Astrocyte (in vitro differentiated cells and primary cell): ENCODE data around the gene PEAK1. TPM values are rescaled to one million over a fixed set of nuclear protein-coding genes. Genes with fewer than 3 reads are reported as not detected.

Experiments used
- DNase-seq: peaks from one replicate; pipeline ENCODE4 v3.0.0-alpha.2; 2010; ENCODE audit warnings: low read depth
- FAIRE-seq: peaks from 2 replicates; lab custom pipeline; 2011; peaks lifted over from hg19 to GRCh38; lab: Jason Lieb, UNC
- H2AFZ ChIP-seq: 2 replicates; pipeline ENCODE4 v1.6.0; 2012; ENCODE audit warnings: low read depth, low read length, inconsistent platforms
- H3K27ac ChIP-seq: 2 replicates; pipeline ENCODE4 v1.5.1; 2011; ENCODE audit warnings: low read depth, low read length, inconsistent platforms
- H3K27me3 ChIP-seq: 2 replicates; pipeline ENCODE4 v1.6.0; 2011; ENCODE audit warnings: low read length, inconsistent platforms; ENCODE audit not compliant: insufficient read depth
- H3K36me3 ChIP-seq: 2 replicates; pipeline ENCODE4 v1.5.1; 2011; ENCODE audit warnings: low read length, inconsistent platforms; ENCODE audit not compliant: insufficient read depth
- H3K4me1 ChIP-seq: 2 replicates; pipeline ENCODE4 v1.5.1; 2011; ENCODE audit warnings: low read length, inconsistent platforms; ENCODE audit not compliant: insufficient read depth
- H3K4me2 ChIP-seq: 2 replicates; pipeline ENCODE4 v1.6.0; 2012; ENCODE audit warnings: low read length, inconsistent platforms
- H3K4me3 ChIP-seq: 2 replicates; pipeline ENCODE4 v1.5.1; 2011; ENCODE audit warnings: low read depth, mild to moderate bottlenecking, low read length, inconsistent platforms; ENCODE audit not compliant: insufficient read depth
- H3K79me2 ChIP-seq: 2 replicates; pipeline ENCODE4 v1.6.0; 2012; ENCODE audit warnings: mild to moderate bottlenecking, low read length, inconsistent platforms; ENCODE audit not compliant: insufficient read depth
- H3K9ac ChIP-seq: 2 replicates; pipeline ENCODE4 v1.6.0; 2012; ENCODE audit warnings: mild to moderate bottlenecking, low read length, inconsistent platforms
- H3K9me3 ChIP-seq: 2 replicates; pipeline ENCODE4 v1.5.1; 2012; ENCODE audit warnings: low read depth, mild to moderate bottlenecking, low read length, inconsistent platforms; ENCODE audit not compliant: insufficient read depth
- H4K20me1 ChIP-seq: 2 replicates; pipeline ENCODE4 v1.6.0; 2012; ENCODE audit warnings: low read length, inconsistent platforms; ENCODE audit not compliant: insufficient read depth
- H3K27ac Mint-ChIP-seq: one replicate; pipeline ENCODE4 v1.8.0; 2021; ENCODE audit warnings: mild to moderate bottlenecking, mixed read lengths; ENCODE audit not compliant: unreplicated experiment
- H3K27me3 Mint-ChIP-seq: one replicate; pipeline ENCODE4 v1.8.0; 2021; ENCODE audit warnings: low read depth, mixed read lengths; ENCODE audit not compliant: unreplicated experiment
- H3K36me3 Mint-ChIP-seq: one replicate; pipeline ENCODE4 v1.8.0; 2021; ENCODE audit warnings: low read depth, mixed read lengths; ENCODE audit not compliant: unreplicated experiment
- H3K4me1 Mint-ChIP-seq: one replicate; pipeline ENCODE4 v1.8.0; 2021; ENCODE audit warnings: low read depth, mixed read lengths; ENCODE audit not compliant: unreplicated experiment
- H3K4me3 Mint-ChIP-seq: one replicate; pipeline ENCODE4 v1.8.0; 2021; ENCODE audit warnings: mild to moderate bottlenecking, moderate library complexity, mixed read lengths; ENCODE audit not compliant: unreplicated experiment
- H3K9me3 Mint-ChIP-seq: one replicate; pipeline ENCODE4 v1.8.0; 2021; ENCODE audit warnings: mild to moderate bottlenecking, mixed read lengths; ENCODE audit not compliant: unreplicated experiment
- EZH2 ChIP-seq: IDR thresholded peaks from 2 replicates; pipeline ENCODE4 v1.6.1; 2012; ENCODE audit warnings: mild to moderate bottlenecking, low read length, inconsistent platforms; ENCODE audit not compliant: insufficient read depth
- total RNA-seq: library from RNA; stranded (reverse); gene quantifications from 2 replicates; pipeline ENCODE4 v1.2.1, GENCODE V29; 2021
- TF ChIP-seq, protein P1 (sequence below): IDR thresholded peaks from 2 replicates; pipeline ENCODE4 v1.5.1; 2011; ENCODE audit warnings: low read depth, mild to moderate bottlenecking, inconsistent platforms, low read length, moderate library complexity; ENCODE audit not compliant: insufficient read depth

The PEAK1 gene
- total RNA-seq, 1 donor from 2014 or later, result 62.3 TPM

DNA sequence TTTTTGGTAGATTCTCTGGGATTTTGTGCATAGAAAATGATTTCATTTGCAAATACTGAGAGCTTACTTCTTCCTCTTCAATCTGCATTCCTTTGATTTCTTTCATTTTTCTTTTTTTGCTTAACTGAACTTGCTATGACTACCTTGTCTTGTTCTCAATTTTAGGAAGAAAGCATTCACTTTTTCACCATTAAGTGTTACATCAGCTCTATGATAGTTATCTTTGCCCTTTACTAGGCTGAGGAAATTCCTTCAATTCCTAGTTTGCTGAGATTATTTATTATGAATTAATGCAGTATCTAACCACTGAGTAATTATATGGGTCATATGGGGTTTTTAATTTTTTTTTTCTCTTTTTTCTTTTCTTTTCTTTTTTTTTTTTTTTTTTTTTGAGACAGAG, 172.8 kb downstream of the PEAK1 start:
- no peak overlapping the region for H3K4me3 ChIP-seq
- Mint-ChIP-seq H3K9me3 (no peaks in the 10 kb centered on the region), H3K36me3 (peaks cover 2% of the 10 kb centered on the region), H3K27me3 (no peaks in the 10 kb centered on the region), H3K4me3 (no peak overlapping the region), H3K27ac (no peak overlapping the region), H3K4me1 (no peaks in the 10 kb centered on the region)
- H3K4me2 ChIP-seq, result no peak overlapping the region
- H4K20me1 ChIP-seq, result no peaks in the 10 kb centered on the region
- H3K36me3 ChIP-seq, result peaks cover 12% of the 10 kb centered on the region
- no peak overlapping the region for H2AFZ ChIP-seq
- H3K9me3 ChIP-seq, result no peaks in the 10 kb centered on the region
- no peak for FAIRE-seq
- no peaks in the 10 kb centered on the region for H3K79me2 ChIP-seq
- no peak overlapping the region for H3K9ac ChIP-seq
- no peak for DNase-seq
- no peak overlapping the region for H3K27ac ChIP-seq
- H3K27me3 ChIP-seq, result no peaks in the 10 kb centered on the region
- H3K4me1 ChIP-seq, result peaks cover 3% of the 10 kb centered on the region
- TF ChIP-seq, protein P1, sequence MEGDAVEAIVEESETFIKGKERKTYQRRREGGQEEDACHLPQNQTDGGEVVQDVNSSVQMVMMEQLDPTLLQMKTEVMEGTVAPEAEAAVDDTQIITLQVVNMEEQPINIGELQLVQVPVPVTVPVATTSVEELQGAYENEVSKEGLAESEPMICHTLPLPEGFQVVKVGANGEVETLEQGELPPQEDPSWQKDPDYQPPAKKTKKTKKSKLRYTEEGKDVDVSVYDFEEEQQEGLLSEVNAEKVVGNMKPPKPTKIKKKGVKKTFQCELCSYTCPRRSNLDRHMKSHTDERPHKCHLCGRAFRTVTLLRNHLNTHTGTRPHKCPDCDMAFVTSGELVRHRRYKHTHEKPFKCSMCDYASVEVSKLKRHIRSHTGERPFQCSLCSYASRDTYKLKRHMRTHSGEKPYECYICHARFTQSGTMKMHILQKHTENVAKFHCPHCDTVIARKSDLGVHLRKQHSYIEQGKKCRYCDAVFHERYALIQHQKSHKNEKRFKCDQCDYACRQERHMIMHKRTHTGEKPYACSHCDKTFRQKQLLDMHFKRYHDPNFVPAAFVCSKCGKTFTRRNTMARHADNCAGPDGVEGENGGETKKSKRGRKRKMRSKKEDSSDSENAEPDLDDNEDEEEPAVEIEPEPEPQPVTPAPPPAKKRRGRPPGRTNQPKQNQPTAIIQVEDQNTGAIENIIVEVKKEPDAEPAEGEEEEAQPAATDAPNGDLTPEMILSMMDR, result no peak
- no peak for TF ChIP-seq EZH2

- Mint-ChIP-seq H3K4me3 (no peak overlapping the region), H3K36me3 (peaks cover 2% of the 10 kb centered on the region), H3K27me3 (no peaks in the 10 kb centered on the region), H3K27ac (no peak overlapping the region), H3K9me3 (no peaks in the 10 kb centered on the region), H3K4me1 (no peaks in the 10 kb centered on the region)
- H3K27ac ChIP-seq, result no peak overlapping the region
- no peaks in the 10 kb centered on the region for H4K20me1 ChIP-seq
- H3K4me1 ChIP-seq, result no peaks in the 10 kb centered on the region
- FAIRE-seq (peak; percentile 69), DNase-seq (no peak)
- H3K9ac ChIP-seq, result no peak overlapping the region
- peaks cover 3% of the 10 kb centered on the region for H3K36me3 ChIP-seq
- H3K27me3 ChIP-seq, result no peaks in the 10 kb centered on the region
- H3K9me3 ChIP-seq, result no peaks in the 10 kb centered on the region
- TF ChIP-seq, protein P1, result no peak
- no peak for TF ChIP-seq EZH2
- no peaks in the 10 kb centered on the region for H3K79me2 ChIP-seq
- H3K4me2 ChIP-seq, result no peak overlapping the region
- no peak overlapping the region for H3K4me3 ChIP-seq
- H2AFZ ChIP-seq, result no peak overlapping the region
Observed at GRCh38 chr15:77243716-77244401, 176.0 kb downstream of the PEAK1 start.

GRCh38 chr15:77243135-77243534, 176.8 kb downstream of the PEAK1 start:
- Mint-ChIP-seq H3K9me3 (no peaks in the 10 kb centered on the region), H3K4me1 (no peaks in the 10 kb centered on the region), H3K4me3 (no peak overlapping the region), H3K27ac (no peak overlapping the region), H3K36me3 (peaks cover 2% of the 10 kb centered on the region), H3K27me3 (no peaks in the 10 kb centered on the region)
- no peaks in the 10 kb centered on the region for H3K79me2 ChIP-seq
- H2AFZ ChIP-seq, result no peak overlapping the region
- TF ChIP-seq EZH2, result no peak
- H3K36me3 ChIP-seq, result no peaks in the 10 kb centered on the region
- no peak overlapping the region for H3K27ac ChIP-seq
- no peaks in the 10 kb centered on the region for H4K20me1 ChIP-seq
- no peaks in the 10 kb centered on the region for H3K9me3 ChIP-seq
- H3K4me2 ChIP-seq, result no peak overlapping the region
- FAIRE-seq (no peak), DNase-seq (no peak)
- H3K4me1 ChIP-seq, result no peaks in the 10 kb centered on the region
- H3K9ac ChIP-seq, result no peak overlapping the region
- H3K4me3 ChIP-seq, result no peak overlapping the region
- H3K27me3 ChIP-seq, result no peaks in the 10 kb centered on the region
